Testis (tissue), 3 donors: Measurements from ENCODE around the gene NLRP3. TPM values are rescaled to one million over a fixed set of nuclear protein-coding genes. Genes with fewer than 3 reads are reported as not detected.

Source experiments
- DNase-seq: peaks from one replicate; pipeline ENCODE4 v3.0.0-alpha.2; 2019
- H3K27ac ChIP-seq, 2 donors: fragments of 200-600 bp; sonication (generic); one replicate each; pipeline ENCODE4 v1.5.1; 2019
- H3K27me3 ChIP-seq: fragments of 200-600 bp; sonication (generic); one replicate; pipeline ENCODE4 v1.5.1; 2019
- H3K36me3 ChIP-seq: fragments of 200-600 bp; sonication (generic); one replicate; pipeline ENCODE4 v1.5.1; 2017; ENCODE audit warnings: low read depth; ENCODE audit errors: missing control alignments
- H3K4me1 ChIP-seq: fragments of 200-600 bp; sonication (generic); one replicate; pipeline ENCODE4 v1.5.1; 2019
- H3K4me3 ChIP-seq, 2 donors: fragments of 200-600 bp; sonication (generic); one replicate each; pipeline ENCODE4 v1.5.1; 2017 to 2019
- H3K9me3 ChIP-seq: fragments of 200-600 bp; sonication (generic); one replicate; pipeline ENCODE4 v1.5.1; 2017
- POLR2A ChIP-seq: fragments of 450-650 bp; IDR thresholded peaks from one replicate; pipeline ENCODE4 v1.6.1; 2017; ENCODE audit warnings: antibody characterized with exemption, mild to moderate bottlenecking, moderate library complexity
- WGBS, 2 donors: methylation state at CpG; one replicate each; pipeline ENCODE4 v1.1.5; 2018; 5-methylcytosine and 5-hydroxymethylcytosine counted together
- intact Hi-C: fragments of 100-400 bp; cut with DNase I; formaldehyde crosslinking; loops from one replicate; pipeline ENCODE4 v1.15.1; 2023; ENCODE audit warnings: low total_unique reads
- polyA plus RNA-seq: library from polyadenylated mRNA; stranded (reverse); fragments of 350-450 nt; fragmentation: Illumina TruSeq; extraction: RNeasy Lipid Tissue Mini Kit (QIAGEN cat#74804); gene quantifications from one replicate; pipeline ENCODE4 v1.2.3, GENCODE V29; 2014; ENCODE audit warnings: low read depth, low replicate concordance; ENCODE audit not compliant: insufficient read depth
- total RNA-seq, 2 donors: library from RNA; depleted of rRNA; stranded (reverse); fragments of >200 nt; gene quantifications; one replicate each; pipeline ENCODE4 v1.2.3, GENCODE V29; 2016
- TF ChIP-seq, protein P1 (sequence below), 3 experiments: fragments of 450-650 bp in 2 of 3; fragments of 200-600 bp in 1 of 3; sonication (generic) in 1 of 3; IDR thresholded peaks; one replicate each; pipeline ENCODE4 v1.5.1; 2016 to 2019; ENCODE audit warnings: antibody characterized with exemption in 3 of 3, mild to moderate bottlenecking in 2 of 3, moderate library complexity in 1 of 3

Gene NLRP3
- total and polyA plus RNA-seq, 3 donors from 2014 or later: 0.31 to 1.4 (median 0.92) TPM

DNA sequence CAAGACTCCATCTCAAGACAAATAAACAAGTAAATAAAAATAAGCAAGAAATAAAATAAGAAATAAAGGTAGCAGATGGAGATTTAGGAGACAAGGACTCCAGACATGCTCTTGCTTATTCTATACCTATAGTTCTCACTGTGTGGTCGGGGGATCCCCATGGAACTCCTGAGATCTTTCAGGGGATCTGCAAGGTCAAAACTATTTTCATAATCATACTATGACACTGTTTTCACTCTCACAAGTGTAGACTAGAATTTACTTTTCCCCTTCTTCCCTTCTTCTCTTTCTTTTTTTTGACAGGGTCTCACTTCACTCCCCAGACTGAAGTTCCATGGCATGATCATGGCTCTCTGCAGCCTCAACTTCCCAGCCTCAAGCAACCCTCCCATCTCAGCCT, 29.8 kb upstream of the NLRP3 start:
- 93 to 96% methylated on average over 1 of the region's 1 CpG for WGBS, 2 donors
- intact Hi-C loops: no loop called here
- H3K36me3 ChIP-seq: no peaks in the 10 kb centered on the region

DNA sequence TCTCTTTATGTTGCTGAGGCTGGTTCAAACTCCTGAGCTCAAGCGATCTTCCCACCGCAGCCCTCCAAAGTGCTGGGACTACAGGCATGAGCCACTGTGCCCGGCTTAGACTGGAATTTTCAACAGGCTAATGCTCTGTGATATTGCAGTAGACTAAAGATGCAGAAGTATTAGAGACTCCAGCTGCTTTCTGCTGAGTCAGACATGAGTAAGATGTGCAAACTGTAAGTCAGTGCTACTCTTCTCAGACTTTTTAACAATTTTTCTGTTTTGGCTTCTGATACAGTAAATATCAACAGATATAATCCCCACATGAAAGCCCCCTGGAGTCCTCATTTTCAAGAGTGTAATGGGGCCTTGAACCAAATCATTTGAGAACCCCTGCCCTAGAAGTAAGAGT, 29.3 kb upstream of the NLRP3 start:
- intact Hi-C loops: no loop called here
- Histone ChIP-seq H3K9me3 (no peaks in the 10 kb centered on the region), H3K4me1 (no peaks in the 10 kb centered on the region), H3K36me3 (no peaks in the 10 kb centered on the region), H3K27me3 (no peaks in the 10 kb centered on the region), H3K4me3 (no peak overlapping the region), H3K27ac (no peak overlapping the region)
- TF ChIP-seq POLR2A: no peak
- TF ChIP-seq, protein P1, sequence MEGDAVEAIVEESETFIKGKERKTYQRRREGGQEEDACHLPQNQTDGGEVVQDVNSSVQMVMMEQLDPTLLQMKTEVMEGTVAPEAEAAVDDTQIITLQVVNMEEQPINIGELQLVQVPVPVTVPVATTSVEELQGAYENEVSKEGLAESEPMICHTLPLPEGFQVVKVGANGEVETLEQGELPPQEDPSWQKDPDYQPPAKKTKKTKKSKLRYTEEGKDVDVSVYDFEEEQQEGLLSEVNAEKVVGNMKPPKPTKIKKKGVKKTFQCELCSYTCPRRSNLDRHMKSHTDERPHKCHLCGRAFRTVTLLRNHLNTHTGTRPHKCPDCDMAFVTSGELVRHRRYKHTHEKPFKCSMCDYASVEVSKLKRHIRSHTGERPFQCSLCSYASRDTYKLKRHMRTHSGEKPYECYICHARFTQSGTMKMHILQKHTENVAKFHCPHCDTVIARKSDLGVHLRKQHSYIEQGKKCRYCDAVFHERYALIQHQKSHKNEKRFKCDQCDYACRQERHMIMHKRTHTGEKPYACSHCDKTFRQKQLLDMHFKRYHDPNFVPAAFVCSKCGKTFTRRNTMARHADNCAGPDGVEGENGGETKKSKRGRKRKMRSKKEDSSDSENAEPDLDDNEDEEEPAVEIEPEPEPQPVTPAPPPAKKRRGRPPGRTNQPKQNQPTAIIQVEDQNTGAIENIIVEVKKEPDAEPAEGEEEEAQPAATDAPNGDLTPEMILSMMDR (IDR thresholded peaks at IDR 0.05): no peak
- no peak for DNase-seq
- 83 to 91% methylated on average over 3 of the region's 3 CpGs for WGBS, 2 donors

More for the DNA sequence above, 29.8 kb upstream of the NLRP3 start:
- DNase-seq: no peak
- Histone ChIP-seq H3K4me3 (no peak overlapping the region), H3K27ac (no peak overlapping the region), H3K9me3 (no peaks in the 10 kb centered on the region), H3K4me1 (no peaks in the 10 kb centered on the region), H3K27me3 (no peaks in the 10 kb centered on the region)
- TF ChIP-seq, protein P1 (IDR thresholded peaks at IDR 0.05): no peak
- TF ChIP-seq POLR2A: no peak

DNA sequence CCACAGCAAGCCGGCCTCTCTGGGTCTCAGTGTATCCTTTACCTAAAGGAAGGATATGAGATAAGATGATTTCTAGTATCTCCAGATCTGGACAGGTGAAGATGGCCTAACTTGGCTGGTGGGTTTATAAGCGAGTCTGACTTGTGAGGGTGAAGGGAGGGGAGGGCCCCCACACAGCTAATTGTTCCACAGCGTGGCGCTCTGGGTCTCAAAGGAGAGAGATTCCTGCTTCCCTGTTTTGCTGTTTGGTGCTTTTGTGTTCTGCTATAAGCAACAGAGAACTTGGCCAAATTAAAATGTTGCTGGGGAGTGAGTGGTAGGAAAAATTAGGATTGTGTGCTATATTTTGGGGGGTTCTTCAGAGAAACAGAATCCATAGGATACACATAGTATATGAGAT, 28.9 kb upstream of the NLRP3 start:
- no peak for TF ChIP-seq POLR2A
- TF ChIP-seq, protein P1 (IDR thresholded peaks at IDR 0.05): no peak
- H3K4me1 ChIP-seq: no peaks in the 10 kb centered on the region
- H3K27me3 ChIP-seq: no peaks in the 10 kb centered on the region
- intact Hi-C loops: no loop called here
- H3K27ac ChIP-seq: no peak overlapping the region
- H3K4me3 ChIP-seq: no peak overlapping the region
- H3K9me3 ChIP-seq: no peaks in the 10 kb centered on the region
- no peak for DNase-seq
- WGBS, 2 donors: 88 to 92% methylated on average over 4 of the region's 4 CpGs
- no peaks in the 10 kb centered on the region for H3K36me3 ChIP-seq

DNA sequence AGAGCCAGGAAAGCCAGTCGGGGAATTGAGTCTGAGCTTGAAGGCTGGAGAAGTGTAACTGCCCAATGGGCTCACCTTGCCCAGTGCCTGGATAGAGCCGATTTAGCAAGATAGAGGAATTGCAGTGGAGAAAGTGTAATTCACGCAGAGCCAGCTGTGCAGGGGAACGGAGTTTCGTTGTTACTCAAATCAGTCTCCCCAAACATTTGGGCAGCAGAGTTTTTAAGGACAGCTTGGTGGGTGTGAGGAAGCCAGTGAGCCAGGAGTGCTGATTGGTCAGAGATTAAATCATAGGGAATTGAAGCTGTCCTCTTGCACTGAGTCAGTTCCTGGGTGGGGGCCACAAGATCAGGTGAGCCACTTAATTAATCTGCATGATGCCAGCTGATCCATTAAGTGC, 28.4 kb upstream of the NLRP3 start:
- no peak for DNase-seq
- WGBS, 2 donors: 80 to 85% methylated on average over 5 of the region's 5 CpGs
- intact Hi-C loops: no loop called here
- H3K9me3 ChIP-seq: no peaks in the 10 kb centered on the region
- no peak overlapping the region for H3K4me3 ChIP-seq
- TF ChIP-seq POLR2A: no peak
- TF ChIP-seq, protein P1 (IDR thresholded peaks at IDR 0.05): no peak
- H3K4me1 ChIP-seq: no peaks in the 10 kb centered on the region
- no peak overlapping the region for H3K27ac ChIP-seq
- no peaks in the 10 kb centered on the region for H3K27me3 ChIP-seq
- no peaks in the 10 kb centered on the region for H3K36me3 ChIP-seq

DNA sequence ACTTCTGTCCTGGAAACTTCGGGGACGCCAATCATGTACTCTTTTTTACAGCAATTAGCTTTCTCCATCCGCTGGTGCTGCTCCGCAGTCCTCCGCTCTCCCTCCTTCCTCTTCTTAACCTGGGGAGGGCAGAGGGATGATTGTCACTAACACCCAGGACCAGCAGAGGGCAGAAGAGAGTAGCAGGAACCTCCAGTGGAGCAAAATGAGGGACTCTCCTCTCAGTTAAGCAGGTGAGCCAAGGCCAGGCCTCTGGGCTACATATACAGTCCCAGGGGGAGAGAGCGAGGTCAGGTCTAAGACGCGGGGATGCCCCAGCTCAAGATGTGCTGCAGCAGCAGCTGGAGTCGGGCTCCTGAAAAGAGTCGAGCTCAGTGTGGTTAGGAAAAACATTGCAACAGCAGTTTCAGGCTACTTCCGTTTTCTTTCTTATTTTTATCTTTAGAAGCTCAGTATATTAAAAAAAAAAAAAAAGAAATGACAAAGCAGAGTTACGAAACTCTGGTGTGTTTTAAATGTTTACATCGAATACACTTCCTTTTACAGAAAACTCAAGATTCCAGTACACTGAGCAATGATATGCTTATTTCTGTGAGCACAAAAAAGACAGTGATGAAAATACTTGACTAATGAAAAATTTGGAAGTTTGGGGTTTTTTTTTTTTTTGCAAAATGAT, 25.7 kb upstream of the NLRP3 start:
- no peaks in the 10 kb centered on the region for H3K4me1 ChIP-seq
- intact Hi-C loops: no loop called here
- no peaks in the 10 kb centered on the region for H3K27me3 ChIP-seq
- no peaks in the 10 kb centered on the region for H3K9me3 ChIP-seq
- peak overlapping the region in 1 of 2 donors; percentile 1 for H3K4me3 ChIP-seq
- TF ChIP-seq, protein P1 (IDR thresholded peaks at IDR 0.05): peak; percentile 68 to 73 (median 72)
- TF ChIP-seq POLR2A: no peak
- 4 to 9% methylated on average over 13 of the region's 13 CpGs for WGBS, 2 donors
- no peaks in the 10 kb centered on the region for H3K36me3 ChIP-seq
- H3K27ac ChIP-seq: no peak overlapping the region
- peak; percentile 90 for DNase-seq
